HG02852 (cell line): Measurements from ENCODE around the gene ARHGEF7.

Source experiments
- ATAC-seq: cut with Tn5 transposase; IDR thresholded peaks from one replicate; pipeline ENCODE4 v1.9.1; 2021; ENCODE audit warnings: mild to moderate bottlenecking, moderate library complexity; ENCODE audit not compliant: unreplicated experiment

The ARHGEF7 gene

DNA sequence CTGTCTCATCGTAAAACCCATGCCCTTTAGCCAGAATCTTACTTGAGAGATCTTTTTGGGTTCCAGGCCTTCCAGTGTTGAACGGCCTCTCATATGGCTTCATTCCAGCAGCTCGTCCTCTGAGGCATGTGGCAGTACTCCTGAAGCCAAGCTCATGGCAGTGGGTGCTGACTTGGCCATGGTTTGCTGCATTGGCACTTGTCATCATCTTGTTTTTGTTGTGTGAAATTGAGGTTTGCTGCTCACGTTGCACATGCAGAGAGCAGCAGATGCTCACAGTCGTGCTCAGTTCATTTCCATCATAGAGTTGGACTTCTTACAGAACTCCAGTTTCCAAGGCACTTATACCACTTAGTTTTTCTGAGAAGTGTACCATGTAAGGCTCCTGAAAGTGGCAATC is 220.2 kb downstream of the ARHGEF7 start:
- no peak for ATAC-seq

DNA sequence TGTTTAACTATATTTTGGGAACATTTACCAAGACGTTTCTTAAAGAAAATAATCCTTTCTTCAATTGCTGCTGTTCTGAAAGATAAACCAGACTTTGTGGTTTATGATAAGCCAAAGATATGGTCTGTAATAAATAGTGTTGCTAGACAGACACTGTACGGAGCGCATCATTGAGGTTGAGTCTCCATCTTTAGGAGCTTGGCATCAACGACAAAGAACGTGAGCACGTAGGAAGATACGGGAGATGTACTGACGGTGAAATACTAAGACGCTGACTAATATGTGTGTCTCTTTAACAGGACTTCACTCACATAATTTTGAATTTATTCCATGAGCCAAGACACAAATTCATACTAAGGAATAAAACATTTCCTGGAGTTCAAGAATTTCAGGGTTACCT is 221.6 kb downstream of the ARHGEF7 start:
- ATAC-seq, result no peak

DNA sequence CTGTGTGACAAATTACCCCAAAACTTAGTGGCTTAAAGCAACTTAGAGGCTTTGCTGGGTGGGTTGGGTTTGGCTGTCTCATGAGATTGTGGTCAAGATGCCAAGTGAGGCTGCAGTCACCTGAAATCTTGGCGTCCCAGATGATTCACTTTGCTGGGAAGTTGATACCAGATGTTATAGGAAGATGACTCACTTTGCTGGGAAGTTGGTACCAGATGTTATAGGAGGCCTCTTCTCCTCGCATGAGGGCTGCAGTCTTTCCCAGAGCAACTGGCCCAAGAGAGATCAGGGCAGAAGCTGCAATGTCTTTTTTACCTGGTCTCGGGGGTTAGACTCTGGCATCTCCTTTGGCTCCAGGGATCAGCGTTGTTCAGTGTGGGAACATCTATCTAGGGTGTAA is 222.1 kb downstream of the ARHGEF7 start:
- no peak for ATAC-seq

DNA sequence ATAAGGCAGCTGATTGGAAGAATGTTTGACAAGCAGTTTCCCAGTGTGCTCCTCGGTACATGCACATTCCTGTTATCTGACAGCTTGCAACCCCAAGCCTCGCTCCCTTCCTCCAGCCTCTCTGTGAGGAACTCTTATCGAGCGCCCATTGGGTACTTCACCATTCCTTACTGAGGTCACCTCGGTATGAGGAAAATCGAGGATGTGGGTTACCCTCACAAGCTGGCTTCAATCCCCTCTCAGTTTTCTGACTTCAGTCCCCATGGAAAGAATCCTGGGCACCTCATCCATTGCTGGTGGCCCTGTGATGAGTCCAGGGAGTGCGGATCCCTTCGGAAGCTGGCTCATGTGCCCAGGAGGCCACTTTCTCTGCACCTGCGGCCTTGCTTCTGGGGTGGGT is 222.6 kb downstream of the ARHGEF7 start:
- ATAC-seq, result no peak

- no peak for ATAC-seq
Measured at GRCh38 chr13:111338841-111339240, 223.7 kb downstream of the ARHGEF7 start.

DNA sequence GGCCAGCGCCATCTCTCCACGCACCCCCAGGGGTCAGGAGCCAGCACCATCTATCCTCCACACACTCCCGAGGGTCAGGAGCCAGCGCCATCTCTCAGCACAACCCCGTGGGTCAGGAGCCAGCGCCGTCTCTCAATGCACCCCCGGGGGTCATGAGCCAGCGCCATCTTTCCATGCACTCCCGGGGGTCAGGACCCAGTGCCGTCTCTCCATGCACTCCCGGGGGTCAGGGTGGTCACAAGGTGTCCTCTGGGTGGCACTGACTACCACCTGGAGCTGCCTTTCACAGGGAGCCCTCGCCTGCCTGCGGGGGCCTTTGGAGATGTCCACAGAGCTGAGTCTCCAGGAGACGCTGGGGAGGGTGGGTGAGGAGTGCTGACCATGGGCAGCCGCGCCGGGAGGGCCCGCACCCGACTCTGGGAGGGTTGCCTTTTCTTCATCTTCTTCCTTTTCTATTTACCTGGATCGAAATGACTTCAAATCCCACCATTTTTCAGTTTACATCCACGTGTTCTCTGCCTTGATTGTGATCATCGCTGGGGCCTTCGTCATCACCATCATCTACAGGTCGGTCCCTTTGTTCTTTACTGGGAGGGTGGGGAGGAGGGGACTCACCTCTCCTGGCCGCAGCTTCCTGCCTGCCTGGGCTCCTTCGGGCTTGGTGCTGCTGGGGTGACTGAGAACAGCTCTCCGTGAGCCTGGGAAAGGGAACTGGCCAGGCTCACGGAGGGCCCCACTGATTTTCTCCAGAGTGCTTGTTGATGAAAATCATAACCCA is 224.4 kb downstream of the ARHGEF7 start:
- ATAC-seq, result no peak

GRCh38 chr13:111341886-111342285 is 226.8 kb downstream of the ARHGEF7 start:
- no peak for ATAC-seq

- no peak for ATAC-seq
Measured at GRCh38 chr13:111342721-111343120, 227.6 kb downstream of the ARHGEF7 start.

DNA sequence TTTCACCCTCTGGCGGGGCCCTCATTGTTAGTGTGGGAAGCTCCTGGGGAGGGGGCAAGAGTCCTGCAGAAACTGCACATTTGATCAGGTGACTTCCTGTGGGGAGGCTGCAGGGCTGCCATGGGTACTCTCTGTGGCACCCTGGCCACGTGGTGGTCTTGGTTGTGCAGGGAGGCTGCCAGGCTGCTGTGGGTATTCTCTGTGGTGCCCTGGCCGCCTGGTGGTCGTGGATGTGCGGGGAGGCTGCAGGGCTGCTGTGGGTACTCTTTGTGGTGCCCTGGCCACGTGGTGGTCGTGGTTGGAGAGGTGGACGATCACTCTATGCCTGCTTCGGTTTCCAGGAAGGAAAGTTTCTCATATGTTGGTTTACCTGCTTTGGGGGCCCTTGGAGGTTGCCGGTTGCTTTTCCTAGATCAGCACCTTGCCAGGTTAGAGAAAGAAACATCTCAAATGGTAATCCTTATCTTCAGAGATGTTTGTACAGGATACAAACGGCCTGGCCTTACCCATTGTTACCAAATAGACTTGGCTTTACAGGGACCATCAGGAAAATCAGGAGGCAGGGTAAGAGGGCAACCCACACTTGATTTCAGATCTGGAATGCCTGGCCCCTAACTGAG is 228.2 kb downstream of the ARHGEF7 start:
- no peak for ATAC-seq

DNA sequence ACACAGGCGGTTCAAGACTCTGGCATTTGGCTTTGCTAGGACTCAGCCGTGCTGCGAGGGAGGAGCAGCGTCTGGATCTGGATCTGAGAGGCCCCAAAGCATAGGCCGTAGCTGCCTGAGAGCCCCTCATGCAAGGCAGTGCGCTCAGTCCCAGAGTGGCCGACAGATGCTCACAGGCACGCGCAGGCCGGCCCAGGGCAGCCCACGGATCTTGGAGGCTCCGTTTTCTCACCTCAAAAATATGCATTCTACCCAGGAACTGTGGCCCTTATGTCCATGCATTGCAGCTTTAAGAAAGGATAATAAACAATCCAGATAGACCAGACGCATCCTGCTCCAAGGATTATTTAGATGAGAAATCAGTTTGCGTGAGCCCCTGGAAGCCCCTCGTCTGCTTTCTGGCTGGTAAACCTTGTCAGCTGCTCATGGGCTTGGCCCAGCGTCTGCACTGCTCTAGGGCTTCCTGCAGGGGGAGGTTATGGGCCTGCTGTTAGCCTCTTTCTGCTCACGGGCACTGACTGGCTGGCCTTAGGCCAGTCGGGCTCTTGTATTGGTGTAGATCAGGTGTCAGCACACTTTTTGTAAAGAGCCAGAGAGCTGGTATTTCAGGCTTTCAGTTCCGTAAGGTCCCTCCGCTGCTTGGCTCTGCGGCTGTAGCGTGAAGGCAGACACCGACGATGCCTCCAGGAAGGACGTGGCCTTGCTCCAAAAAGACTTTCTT is 229.5 kb downstream of the ARHGEF7 start:
- ATAC-seq, result no peak

DNA sequence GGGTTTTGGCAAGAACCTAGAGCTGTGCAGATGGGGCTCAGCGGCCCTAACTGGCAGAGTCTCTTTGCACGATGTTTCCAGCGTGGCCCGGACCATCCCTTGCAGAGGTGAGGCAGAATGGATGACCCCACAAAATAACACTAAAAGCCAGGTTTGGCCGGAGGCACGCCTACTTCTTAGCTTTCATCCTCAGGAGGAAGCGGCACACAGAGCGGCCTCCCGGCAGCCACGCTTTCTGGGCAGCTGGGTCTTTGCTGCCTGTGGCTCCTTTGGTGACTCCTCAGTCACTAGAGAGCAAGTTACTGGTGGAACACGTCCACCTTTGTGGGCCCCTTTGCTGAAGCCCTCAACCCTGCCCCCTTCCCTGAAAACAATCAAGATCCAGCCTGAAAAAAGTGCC is 230.6 kb downstream of the ARHGEF7 start:
- ATAC-seq, result no peak

- ATAC-seq, result no peak
Measured at GRCh38 chr13:111346101-111346680, 231.1 kb downstream of the ARHGEF7 start.

DNA sequence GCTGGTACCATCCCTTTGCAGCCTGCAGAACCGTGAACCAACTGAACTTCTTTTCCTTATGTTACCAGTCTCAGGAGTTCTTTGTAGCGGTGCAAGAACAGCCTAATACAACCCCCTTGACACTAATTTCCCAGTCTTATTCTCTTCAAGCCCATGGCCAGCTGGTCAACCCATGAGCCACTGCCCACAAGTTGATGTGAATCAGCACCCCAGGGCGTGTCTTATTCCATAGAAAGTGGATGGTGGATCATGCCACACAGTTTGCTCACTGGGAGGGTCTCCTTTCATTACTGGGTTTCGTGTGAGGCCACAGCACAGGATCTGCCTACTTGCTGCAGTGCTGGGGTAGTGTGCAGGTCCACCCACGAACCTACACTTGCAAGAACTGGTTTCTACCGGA is 232.3 kb downstream of the ARHGEF7 start:
- no peak for ATAC-seq

DNA sequence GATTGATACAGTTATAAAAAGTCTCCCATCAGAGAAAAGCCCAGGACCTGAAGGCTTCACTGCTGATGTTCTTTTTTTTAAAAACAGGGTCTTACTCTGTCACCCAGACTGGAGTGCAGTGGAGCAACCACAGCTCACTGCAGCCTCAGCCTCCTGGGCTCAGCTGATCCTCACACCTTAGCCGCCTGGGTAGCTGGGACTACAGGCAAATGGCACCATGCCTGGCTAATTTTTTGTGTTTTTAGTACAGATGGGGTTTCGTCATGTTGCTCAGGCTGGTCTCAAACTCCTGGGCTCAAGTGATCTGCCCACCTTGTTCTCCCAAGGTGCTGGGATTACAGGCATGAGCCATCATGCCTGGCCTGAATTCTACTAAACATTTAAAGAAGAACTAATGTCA is 238.4 kb downstream of the ARHGEF7 start:
- no peak for ATAC-seq

- no peak for ATAC-seq
Measured at GRCh38 chr13:111354789-111355188, 239.7 kb downstream of the ARHGEF7 start.
